Thymus (tissue), 11 donors: ENCODE measurements around the gene MAZ. TPM values are rescaled to one million over a fixed set of nuclear protein-coding genes. Genes with fewer than 3 reads are reported as not detected.
A peak's percentile ranks its signal among the peaks of the same experiment; 100 is the strongest.

Experiments
- DNase-seq, 9 donors: peaks; one replicate each; pipeline ENCODE4 v3.0.0-alpha.2; 2013; ENCODE audit warnings: low spot score in 9 of 9, low read depth in 6 of 9, missing footprints in 1 of 9
- H3K27ac ChIP-seq, 2 donors: one replicate each; pipeline ENCODE4 v1.5.1; 2013; ENCODE audit warnings: control low read depth in 1 of 2, low read depth in 1 of 2, low read length in 1 of 2, mild to moderate bottlenecking in 1 of 2, moderate library complexity in 1 of 2
- H3K27me3 ChIP-seq, 2 donors: one replicate each; pipeline ENCODE4 v1.5.1; 2013; ENCODE audit warnings: low read length in 1 of 2; ENCODE audit not compliant: control insufficient read depth in 2 of 2, insufficient read depth in 1 of 2
- H3K36me3 ChIP-seq, 2 donors: one replicate each; pipeline ENCODE4 v1.5.1; 2013; ENCODE audit warnings: low read length in 1 of 2, mild to moderate bottlenecking in 1 of 2, moderate library complexity in 1 of 2; ENCODE audit not compliant: control insufficient read depth in 2 of 2, insufficient read depth in 2 of 2
- H3K4me1 ChIP-seq, 2 donors: one replicate each; pipeline ENCODE4 v1.5.1; 2013; ENCODE audit warnings: low read length in 2 of 2; ENCODE audit not compliant: control insufficient read depth in 2 of 2, insufficient read depth in 2 of 2
- H3K4me3 ChIP-seq, 2 donors: one replicate each; pipeline ENCODE4 v1.5.1; 2013; ENCODE audit warnings: low read length in 2 of 2, control low read depth in 1 of 2, mild to moderate bottlenecking in 1 of 2
- H3K9me3 ChIP-seq, 2 donors: one replicate each; pipeline ENCODE4 v1.5.1; 2013; ENCODE audit warnings: low read length in 1 of 2, mild to moderate bottlenecking in 1 of 2; ENCODE audit not compliant: control insufficient read depth in 2 of 2, insufficient read depth in 1 of 2
- WGBS: extraction: QIAGEN DNeasy Blood & Tissue Kit; methylation state at CpG from one replicate; pipeline ENCODE4 v1.1.7; 2013; 5-methylcytosine and 5-hydroxymethylcytosine counted together
- polyA plus RNA-seq: library from polyadenylated mRNA; stranded (reverse); fragments of 200-250 nt; gene quantifications from one replicate; pipeline ENCODE4 v1.2.3, GENCODE V29; 2013
- total RNA-seq: library from RNA; stranded (reverse); fragments of 120-200 nt; gene quantifications from one replicate; pipeline ENCODE4 v1.2.4, GENCODE V29; 2013
- donor health status: healthy.

The MAZ gene
- total and polyA plus RNA-seq, 2 donors = 178 to 192 TPM

- Histone ChIP-seq H3K9me3 (no peaks in the 10 kb centered on the region), H3K4me1 (no peaks in the 10 kb centered on the region), H3K36me3 (peaks cover 24 to 45% of the 10 kb centered on the region in 2 donors), H3K27ac (no peak overlapping the region), H3K4me3 (no peak overlapping the region), H3K27me3 (no peaks in the 10 kb centered on the region)
- WGBS = 97% methylated on average over 23 of the region's 23 CpGs
- DNase-seq = no peak
Measured at GRCh38 chr16:29841631-29842030, 35.3 kb downstream of the MAZ start.

GRCh38 chr16:29842732-29843346, 36.5 kb downstream of the MAZ start:
- over 99% methylated on average over 9 of the region's 9 CpGs for WGBS
- Histone ChIP-seq H3K9me3 (no peaks in the 10 kb centered on the region), H3K27me3 (no peaks in the 10 kb centered on the region), H3K36me3 (peaks cover 26 to 50% of the 10 kb centered on the region in 2 donors), H3K4me1 (no peaks in the 10 kb centered on the region), H3K27ac (no peak overlapping the region), H3K4me3 (no peak overlapping the region)
- no peak for DNase-seq

GRCh38 chr16:29843931-29844330, 37.6 kb downstream of the MAZ start:
- Histone ChIP-seq H3K27me3 (no peaks in the 10 kb centered on the region), H3K27ac (no peak overlapping the region), H3K4me3 (no peak overlapping the region), H3K4me1 (peaks cover 3 to 8% of the 10 kb centered on the region in 2 donors), H3K9me3 (no peaks in the 10 kb centered on the region), H3K36me3 (peaks cover 27 to 48% of the 10 kb centered on the region in 2 donors)
- 97% methylated on average over 8 of the region's 8 CpGs for WGBS
- no peak for DNase-seq

GRCh38 chr16:29844575-29845331, 38.4 kb downstream of the MAZ start:
- WGBS = 96% methylated on average over 28 of the region's 28 CpGs
- Histone ChIP-seq H3K36me3 (peaks cover 22 to 46% of the 10 kb centered on the region in 2 donors), H3K4me3 (no peak overlapping the region), H3K27me3 (no peaks in the 10 kb centered on the region), H3K9me3 (no peaks in the 10 kb centered on the region), H3K4me1 (peaks cover 3 to 12% of the 10 kb centered on the region in 2 donors), H3K27ac (no peak overlapping the region)
- no peak for DNase-seq

DNA sequence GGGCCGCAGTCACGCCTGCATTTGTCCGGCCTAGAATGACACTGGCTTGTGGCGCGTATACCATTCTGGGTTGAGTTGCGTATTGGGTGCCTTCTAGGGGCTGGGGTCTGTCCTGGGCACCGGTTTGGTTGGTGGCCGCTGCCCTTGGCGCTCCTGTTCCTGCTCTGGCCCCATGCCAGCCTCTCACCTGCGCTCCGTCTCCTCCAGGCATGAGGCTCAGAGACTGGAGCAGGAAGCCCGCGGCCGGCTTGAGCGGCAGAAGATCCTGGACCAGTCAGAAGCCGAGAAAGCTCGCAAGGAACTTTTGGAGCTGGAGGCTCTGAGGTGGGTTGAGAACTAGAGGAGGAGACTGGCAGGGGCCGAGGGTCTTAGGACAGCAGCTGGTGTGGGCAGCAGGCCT, 39.3 kb downstream of the MAZ start:
- Histone ChIP-seq H3K4me3 (no peak overlapping the region), H3K4me1 (peaks cover 3 to 12% of the 10 kb centered on the region in 2 donors), H3K9me3 (no peaks in the 10 kb centered on the region), H3K27me3 (no peaks in the 10 kb centered on the region), H3K36me3 (peaks cover 22 to 40% of the 10 kb centered on the region in 2 donors), H3K27ac (no peak overlapping the region)
- no peak for DNase-seq
- 98% methylated on average over 18 of the region's 18 CpGs for WGBS

DNA sequence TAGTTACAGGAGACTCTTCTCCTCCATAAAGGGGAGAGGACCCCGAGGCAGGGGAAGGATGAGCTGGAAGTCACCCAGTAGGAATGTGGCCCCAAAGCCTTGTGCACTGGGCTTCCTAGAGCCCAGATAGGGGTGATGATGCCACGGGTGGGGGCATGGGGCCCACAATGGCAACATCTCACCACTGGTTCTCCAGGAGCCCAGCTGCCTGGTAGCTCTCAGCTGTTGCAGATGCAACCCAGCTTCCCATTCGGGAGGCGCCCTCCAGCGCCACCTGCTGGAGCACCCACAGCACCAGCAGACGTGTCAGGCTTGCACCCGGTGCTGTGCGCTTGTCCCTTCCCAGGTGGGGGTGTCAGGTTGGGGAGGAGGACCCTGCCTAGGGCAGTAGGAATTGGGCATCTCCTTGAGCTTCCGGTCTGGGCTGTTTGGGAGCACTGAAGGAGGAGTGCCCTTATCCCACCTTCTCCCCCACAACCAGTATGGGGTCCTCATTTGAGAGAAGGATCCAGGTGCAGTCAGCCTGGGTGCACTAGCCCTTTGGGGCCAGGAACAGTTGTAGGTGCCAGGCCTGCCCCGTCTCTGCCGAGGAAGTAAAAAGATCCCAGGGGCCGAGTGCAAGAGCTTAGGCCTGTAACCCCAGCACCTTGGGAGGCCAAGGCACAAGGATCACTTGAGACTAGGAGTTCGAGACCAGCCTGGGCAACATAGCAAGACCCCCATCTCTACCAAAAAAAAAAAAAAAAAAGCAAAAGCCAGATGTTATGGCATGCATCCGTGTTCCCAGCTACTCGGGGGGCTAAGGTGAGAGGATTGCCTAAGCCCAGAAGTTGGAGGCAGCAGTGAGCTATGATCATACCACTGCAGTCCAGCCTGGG, 42.3 kb downstream of the MAZ start:
- H3K27ac ChIP-seq = no peak overlapping the region
- peaks cover 3 to 12% of the 10 kb centered on the region in 2 donors for H3K4me1 ChIP-seq
- H3K36me3 ChIP-seq = peaks cover 22 to 27% of the 10 kb centered on the region in 2 donors
- peak; percentile 59 to 91 (median 81) for DNase-seq
- no peak overlapping the region for H3K4me3 ChIP-seq
- no peaks in the 10 kb centered on the region for H3K27me3 ChIP-seq
- WGBS = 54% methylated on average over 15 of the region's 15 CpGs
- H3K9me3 ChIP-seq = no peaks in the 10 kb centered on the region

DNA sequence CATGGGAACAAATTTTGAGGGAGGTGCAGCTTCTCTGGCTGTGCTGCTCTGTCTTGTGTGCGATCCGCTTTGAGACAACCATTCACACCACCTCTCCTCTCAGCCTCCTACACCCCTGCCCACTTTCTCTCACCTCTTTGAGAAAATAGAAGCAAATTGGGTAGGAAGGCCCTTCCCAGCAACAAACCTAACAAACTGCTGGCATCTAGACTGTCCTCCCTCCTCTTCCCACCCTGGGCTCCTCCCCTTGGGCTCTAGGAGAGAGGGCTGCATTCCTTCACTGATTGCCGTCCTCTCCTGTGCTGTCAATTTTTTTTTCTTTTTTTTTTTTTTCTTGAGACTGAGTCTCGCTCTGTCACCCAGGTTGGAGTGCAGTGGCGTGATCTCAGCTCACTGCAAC, 43.2 kb downstream of the MAZ start:
- H3K4me1 ChIP-seq = peaks cover 3 to 12% of the 10 kb centered on the region in 2 donors
- no peaks in the 10 kb centered on the region for H3K9me3 ChIP-seq
- peaks cover 18 to 26% of the 10 kb centered on the region in 2 donors for H3K36me3 ChIP-seq
- no peaks in the 10 kb centered on the region for H3K27me3 ChIP-seq
- no peak overlapping the region for H3K27ac ChIP-seq
- no peak for DNase-seq
- H3K4me3 ChIP-seq = no peak overlapping the region
- WGBS = 97% methylated on average over 5 of the region's 5 CpGs

GRCh38 chr16:29850998-29851397, 44.7 kb downstream of the MAZ start:
- DNase-seq = no peak
- H3K9me3 ChIP-seq = no peaks in the 10 kb centered on the region
- H3K27me3 ChIP-seq = no peaks in the 10 kb centered on the region
- 94% methylated on average over 3 of the region's 3 CpGs for WGBS
- H3K27ac ChIP-seq = no peak overlapping the region
- no peak overlapping the region for H3K4me3 ChIP-seq
- H3K4me1 ChIP-seq = peaks cover 3 to 17% of the 10 kb centered on the region in 2 donors
- peaks cover 12 to 13% of the 10 kb centered on the region in 2 donors for H3K36me3 ChIP-seq

DNA sequence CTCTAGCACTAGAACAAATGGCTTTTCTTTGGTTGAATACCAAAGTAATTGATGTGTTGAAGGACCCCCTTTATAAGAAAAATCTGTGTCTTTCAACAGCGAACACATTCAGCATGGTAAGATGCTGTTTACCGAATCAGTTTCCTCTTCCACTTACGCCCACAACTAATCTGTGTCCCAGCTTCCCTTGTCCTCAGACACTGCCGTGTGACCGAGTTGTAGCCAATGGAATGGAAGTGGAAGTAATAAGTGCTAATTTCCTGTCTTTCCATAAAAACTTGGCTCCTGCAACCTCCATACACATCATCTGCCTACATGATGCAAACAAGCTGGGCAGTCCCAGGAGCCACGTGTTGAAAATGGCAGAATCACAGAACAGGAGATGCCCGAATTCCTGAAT, 46.3 kb downstream of the MAZ start:
- no peaks in the 10 kb centered on the region for H3K27me3 ChIP-seq
- no peak for DNase-seq
- 77% methylated on average over 7 of the region's 7 CpGs for WGBS
- peaks cover 3 to 24% of the 10 kb centered on the region in 2 donors for H3K4me1 ChIP-seq
- H3K36me3 ChIP-seq = peaks cover 2% of the 10 kb centered on the region in 2 donors
- no peak overlapping the region for H3K27ac ChIP-seq
- H3K9me3 ChIP-seq = no peaks in the 10 kb centered on the region
- no peak overlapping the region for H3K4me3 ChIP-seq
